ENCODE measurements around the gene SPRR2D.
"Not testable (repeated sequence)": the region's sequence is repeated elsewhere in the genome, so short reads cannot be mapped to it uniquely, and the experiment has no call there.

Gene SPRR2D

GRCh38 chr1:153011235-153011758, 29.6 kb downstream of the SPRR2D start:
- DNase-seq (ENCODE audit: low read depth in 3 of 3), result not testable (repeated sequence)

- DNase-seq (ENCODE audit: low read depth in 3 of 3), result no peak
These were observed 39.5 kb downstream of the SPRR2D start, which contains the start of gene SPRR3 for GRCh38 chr1:153001382-153001781. Gene SPRR3 (plus strand): TSS chr1:153001749. CDS start chr1:153003021, 1,272 bp downstream.

- DNase-seq (ENCODE audit: low read depth in 3 of 3), result no peak
These were observed 40.6 kb downstream of the SPRR2D start for GRCh38 chr1:153000294-153000693.

GRCh38 chr1:152999818-153000217, 41.1 kb downstream of the SPRR2D start:
- no peak for DNase-seq (ENCODE audit: low read depth in 3 of 3)

GRCh38 chr1:152998476-152998875, 42.4 kb downstream of the SPRR2D start:
- no peak for DNase-seq (ENCODE audit: low read depth in 3 of 3)

- no peak for DNase-seq (ENCODE audit: low read depth in 3 of 3)
These were observed 43.0 kb downstream of the SPRR2D start for GRCh38 chr1:152997901-152998300.

- DNase-seq (ENCODE audit: low read depth in 3 of 3), result no peak
These were observed 44.1 kb downstream of the SPRR2D start for GRCh38 chr1:152996633-152997400.

- no peak for DNase-seq (ENCODE audit: low read depth in 3 of 3)
These were observed 45.1 kb downstream of the SPRR2D start for GRCh38 chr1:152995842-152996241.

- DNase-seq (ENCODE audit: low read depth in 3 of 3), result no peak
These were observed 47.7 kb downstream of the SPRR2D start for GRCh38 chr1:152993186-152993585.
